SW 1271 (cell line): Measurements from ENCODE around the gene DCXR.

Source experiments
- DNase-seq, 2 experiments: peaks; one replicate each; lab custom pipeline; 2025; lab: John Stamatoyannopoulos, UW

Gene DCXR

GRCh38 chr17:81998212-81998611 lies 39.3 kb downstream of the DCXR start:
- DNase-seq: no peak

GRCh38 chr17:81996757-81997441 lies 40.6 kb downstream of the DCXR start:
- no peak for DNase-seq

GRCh38 chr17:81996232-81996756 lies 41.2 kb downstream of the DCXR start:
- no peak for DNase-seq

GRCh38 chr17:81995463-81996231 lies 41.9 kb downstream of the DCXR start:
- DNase-seq: no peak

- no peak for DNase-seq
Observed at GRCh38 chr17:81994593-81995462, 42.7 kb downstream of the DCXR start.

GRCh38 chr17:81993729-81994592 lies 43.5 kb downstream of the DCXR start:
- DNase-seq: no peak

- no peak for DNase-seq
Observed at GRCh38 chr17:81992306-81993102, 45.0 kb downstream of the DCXR start.

GRCh38 chr17:81991684-81992305 lies 45.7 kb downstream of the DCXR start:
- DNase-seq: no peak

GRCh38 chr17:81990836-81991683 lies 46.4 kb downstream of the DCXR start:
- DNase-seq: no peak

GRCh38 chr17:81987161-81987770 lies 50.2 kb downstream of the DCXR start:
- DNase-seq: no peak

- no peak for DNase-seq
Observed at GRCh38 chr17:81986606-81987005, 50.9 kb downstream of the DCXR start.
